HG03521 (cell line): ENCODE measurements around the gene CPAMD8.
"Not testable (repeated sequence)": the region's sequence is repeated elsewhere in the genome, so short reads cannot be mapped to it uniquely, and the experiment has no call there.

Experiments
- ATAC-seq: cut with Tn5 transposase; IDR thresholded peaks from one replicate; pipeline ENCODE4 v1.9.1; 2021; ENCODE audit warnings: mild to moderate bottlenecking, moderate library complexity; ENCODE audit not compliant: unreplicated experiment

Gene CPAMD8

DNA sequence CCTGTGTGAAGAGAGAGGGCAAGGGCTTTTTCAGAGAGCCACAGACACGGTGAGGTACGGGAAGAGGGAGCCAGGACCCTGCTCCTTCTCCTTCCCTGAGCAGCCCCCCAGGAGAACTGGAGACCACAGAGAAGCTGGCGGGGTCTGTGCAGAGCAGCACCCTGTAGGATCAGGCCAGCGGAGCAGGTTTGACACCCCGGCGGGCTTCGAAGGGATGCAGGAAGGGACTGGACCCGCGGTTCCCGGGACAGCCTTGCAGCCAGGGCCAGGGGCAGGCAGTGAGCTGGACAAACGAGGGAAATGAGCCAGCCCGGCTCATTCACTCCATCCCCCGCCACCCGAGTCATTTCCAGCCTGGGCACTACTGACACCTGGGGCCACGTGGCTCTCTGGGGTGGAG lies 22.2 kb downstream of the CPAMD8 start:
- no peak for ATAC-seq

DNA sequence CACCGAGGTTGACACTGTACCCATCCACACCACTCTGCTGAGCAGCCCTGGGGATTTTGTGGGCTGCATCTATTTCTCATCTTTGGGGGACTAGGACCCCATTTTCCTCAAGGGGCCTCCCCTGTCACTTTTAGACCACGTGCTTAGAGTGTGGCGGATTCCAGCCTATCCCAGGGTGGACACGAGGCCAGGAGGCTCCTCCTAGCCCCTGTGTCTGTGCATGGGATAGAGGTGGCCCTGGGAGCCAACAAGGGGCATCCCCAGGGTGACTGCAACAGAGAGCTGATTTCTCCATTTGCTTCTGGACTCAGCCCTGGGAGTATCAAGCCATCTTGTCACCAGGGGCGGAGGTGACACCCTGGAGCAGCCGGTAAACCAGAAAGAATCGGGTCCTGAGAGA lies 24.2 kb downstream of the CPAMD8 start:
- no peak for ATAC-seq

DNA sequence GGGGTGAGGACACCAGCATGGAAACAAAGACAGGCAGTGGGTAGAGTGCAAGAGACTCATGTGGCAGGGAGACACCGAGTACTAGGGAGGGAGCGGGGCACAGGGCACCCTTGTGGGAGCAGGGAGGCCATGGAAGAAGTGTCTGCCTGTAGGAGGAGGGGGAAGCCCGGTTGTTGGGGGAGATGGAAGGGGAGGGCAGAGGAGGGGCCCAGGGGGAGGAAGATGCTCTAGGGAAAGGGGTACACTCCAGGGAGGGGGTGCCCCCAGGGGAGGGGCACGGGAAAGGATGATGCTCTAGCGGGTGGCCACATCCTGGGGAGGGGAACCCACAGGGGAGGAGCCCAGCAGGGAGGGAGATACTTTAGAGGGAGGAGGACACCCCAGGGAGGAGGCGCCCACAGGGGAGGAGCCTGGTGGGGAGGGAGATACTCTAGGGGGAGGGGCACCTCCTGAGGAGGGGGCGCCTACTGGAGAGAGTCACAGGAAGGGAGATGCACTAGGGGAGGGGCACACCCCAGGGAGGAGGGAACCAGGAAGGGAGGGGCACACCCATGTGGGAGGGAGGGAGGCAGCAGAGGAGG lies 24.9 kb downstream of the CPAMD8 start:
- ATAC-seq, result no peak

DNA sequence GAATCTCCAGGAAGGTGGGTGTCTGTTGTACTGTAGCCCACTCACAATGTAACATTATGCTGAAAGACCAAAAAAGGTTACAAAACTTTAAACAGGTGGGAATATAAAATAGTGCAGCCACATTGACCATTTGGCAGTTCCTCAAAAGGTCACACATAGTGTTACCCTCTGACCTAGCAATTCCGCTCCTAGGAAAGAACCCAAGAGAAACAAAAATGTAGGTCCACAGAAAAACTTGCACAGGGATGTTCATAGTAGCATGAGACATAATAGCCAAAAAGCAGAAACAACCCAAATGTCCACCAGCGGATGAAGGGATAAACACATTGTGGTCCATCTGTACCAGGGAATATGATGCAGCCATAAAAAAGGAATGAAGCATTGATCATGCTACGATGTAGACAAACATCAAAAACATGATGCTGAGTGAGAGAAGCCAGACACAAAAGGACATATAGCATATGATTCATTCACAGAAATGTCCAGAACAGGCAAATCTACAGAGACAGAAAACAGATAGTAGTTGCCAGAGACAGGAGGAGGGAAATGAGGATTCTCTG lies 27.9 kb downstream of the CPAMD8 start:
- no peak for ATAC-seq

DNA sequence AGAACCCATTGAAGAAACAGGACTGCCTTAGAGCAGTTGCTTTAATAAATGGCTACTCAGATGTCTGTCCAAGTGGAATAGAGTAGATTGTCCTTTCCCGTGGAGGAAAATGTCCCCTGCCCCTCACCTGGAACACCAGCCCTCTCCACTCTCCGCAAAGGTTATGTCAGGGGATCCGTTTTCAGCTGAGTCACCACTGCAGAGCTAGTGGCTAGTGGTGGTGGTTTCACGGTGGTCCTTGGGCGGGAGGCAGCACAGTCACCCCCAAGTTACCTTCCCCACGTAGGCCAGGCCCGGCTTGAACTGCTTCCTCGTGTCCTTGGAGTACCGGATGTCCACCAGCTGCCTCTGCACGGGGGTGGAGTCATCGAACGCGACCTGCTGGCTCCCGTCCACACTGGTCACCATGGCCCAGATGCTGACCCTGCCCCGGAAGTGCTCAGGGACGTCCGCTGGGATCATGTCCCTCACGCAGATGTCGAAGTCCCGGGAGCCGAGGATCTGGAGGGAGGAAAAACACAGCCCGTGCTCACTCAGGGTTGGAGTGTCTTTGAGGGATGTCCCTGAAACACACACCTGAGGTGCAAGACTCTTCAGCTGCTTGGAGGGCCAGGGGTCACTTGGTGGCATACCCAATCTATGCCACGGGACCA lies 29.6 kb downstream of the CPAMD8 start:
- not testable (repeated sequence) for ATAC-seq

DNA sequence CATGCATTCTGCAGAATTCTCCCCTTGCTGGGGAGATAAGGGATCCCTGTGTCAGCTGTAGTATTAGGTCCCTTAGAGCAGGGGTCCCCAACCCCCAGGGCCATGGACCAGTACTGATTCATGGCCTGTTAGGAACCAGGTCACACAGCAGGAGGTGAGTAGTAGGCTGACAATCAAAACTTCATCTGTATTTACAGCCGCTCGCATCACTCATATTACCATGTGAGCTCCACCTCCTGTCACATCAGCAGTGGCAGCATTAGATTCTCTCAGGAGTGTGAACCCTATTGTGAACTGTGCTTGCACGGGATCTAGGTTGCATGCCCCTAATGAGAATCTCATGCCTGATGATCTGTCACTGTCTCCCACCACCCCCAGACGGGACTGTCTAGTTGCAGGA lies 37.9 kb downstream of the CPAMD8 start:
- ATAC-seq, result no peak

DNA sequence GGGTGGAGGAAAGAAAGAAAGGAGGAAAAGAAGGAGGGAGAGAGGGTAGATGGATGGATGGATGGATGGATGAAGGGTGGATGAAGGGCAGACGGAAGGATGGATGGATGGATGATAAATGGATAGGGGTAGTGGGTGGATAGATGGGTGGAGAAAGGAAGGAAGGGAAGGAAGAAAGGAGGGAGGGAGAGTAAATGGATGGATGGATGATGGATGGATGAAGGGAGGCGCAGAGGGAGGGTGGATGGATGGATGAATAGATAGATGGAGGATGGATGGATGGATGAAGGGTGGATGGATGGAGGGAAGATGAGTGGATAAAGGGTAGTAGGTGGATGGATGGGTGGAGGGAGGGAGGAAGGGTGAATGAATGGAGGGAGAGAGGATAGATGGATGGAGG lies 41.2 kb downstream of the CPAMD8 start:
- ATAC-seq, result no peak

DNA sequence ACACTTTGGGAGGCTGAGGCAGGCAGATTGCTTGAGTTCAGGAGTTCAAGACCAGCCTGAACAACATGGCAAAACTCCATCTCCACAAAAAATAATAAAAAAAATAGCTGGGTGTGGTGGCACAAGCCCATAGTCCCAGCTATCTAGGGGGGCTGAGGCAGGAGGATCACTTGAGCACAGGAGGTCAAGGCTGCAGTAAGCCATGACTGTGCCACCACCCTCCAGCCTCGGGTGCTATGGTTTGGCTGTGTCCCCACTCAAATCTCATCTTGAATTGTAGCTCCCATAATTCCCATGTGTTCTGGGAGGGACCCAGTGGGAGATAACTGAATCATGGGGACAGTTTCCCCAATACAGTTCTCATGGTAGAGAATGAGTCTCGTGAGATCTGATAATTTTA lies 44.0 kb downstream of the CPAMD8 start:
- not testable (repeated sequence) for ATAC-seq

DNA sequence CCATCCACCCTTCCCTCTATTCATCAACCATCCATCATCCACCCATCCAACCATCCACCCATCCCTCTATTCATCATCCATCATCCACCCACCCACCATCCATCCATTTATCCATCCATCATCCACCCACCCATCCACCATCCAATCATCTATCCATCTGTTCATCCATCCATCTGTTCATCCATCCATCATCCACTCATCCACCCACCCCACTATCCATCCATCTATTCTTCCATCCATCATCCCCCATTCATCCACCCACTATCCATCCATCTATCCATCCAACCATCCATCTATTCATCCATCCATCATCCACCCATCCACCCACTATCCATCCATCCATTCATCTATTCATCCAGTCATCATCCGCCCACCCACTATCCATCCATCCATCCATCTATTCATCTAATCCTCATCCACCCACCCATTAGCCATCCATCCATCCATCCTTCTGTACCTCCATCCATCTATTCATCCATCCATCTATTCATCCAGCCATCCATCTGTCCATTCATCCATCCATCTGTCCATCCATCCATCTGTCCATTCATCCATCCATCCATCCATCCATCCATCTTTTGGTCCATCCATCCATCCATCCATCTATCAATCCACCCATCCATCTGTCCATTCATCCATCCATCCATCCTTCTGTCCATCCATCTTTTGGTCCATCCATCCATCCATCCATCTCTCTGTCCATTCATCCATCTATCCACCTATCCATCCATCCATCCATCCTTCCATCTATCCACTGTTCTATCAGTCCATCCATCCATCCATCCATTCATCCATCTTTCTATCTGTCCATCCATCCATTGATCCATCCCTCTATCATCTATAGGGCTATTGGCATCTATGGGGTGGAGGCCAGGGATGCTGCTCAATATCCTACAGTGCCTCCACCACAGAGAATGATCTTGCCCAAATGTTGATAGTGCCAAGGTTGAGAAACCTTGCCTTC lies 47.5 kb downstream of the CPAMD8 start:
- ATAC-seq, result no peak

DNA sequence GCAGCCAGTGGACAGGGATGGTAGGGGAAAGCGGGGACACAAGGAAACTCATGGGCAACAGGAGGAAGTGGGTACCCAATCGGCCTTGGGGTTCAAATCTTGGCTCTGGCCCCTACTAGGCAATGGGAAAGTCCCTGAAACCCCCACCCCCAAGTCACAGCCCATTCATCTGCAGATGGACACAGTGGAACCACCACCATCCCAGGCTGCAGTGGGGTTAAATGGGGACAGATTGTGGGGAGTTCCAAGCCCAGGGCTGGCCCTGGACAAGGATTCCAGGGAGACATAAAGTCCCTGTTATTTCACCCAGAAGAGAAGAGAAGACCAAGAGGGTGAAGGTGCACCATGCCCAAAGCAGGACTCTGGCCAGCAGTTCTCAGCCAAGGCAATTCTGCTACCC lies 48.5 kb downstream of the CPAMD8 start:
- no peak for ATAC-seq

DNA sequence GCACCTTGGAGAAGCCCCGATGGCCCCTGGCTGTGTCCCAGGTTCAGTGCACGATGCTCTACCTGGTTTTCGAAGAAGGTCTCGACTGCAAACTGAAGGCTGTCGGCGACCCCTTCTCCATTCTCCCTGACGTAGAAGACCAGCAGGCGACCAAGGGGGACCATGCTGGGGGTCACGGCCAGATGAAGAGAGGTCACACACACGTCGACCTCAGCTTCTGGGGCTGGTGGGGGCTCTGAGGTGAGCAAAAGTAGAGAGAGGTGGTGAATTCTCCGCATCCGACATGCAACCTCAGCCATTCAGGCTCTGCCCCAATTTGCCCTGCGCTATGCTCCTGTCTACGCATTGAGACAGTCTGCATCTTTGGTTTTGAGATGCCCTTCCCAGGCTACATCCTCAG lies 49.3 kb downstream of the CPAMD8 start:
- no peak for ATAC-seq

DNA sequence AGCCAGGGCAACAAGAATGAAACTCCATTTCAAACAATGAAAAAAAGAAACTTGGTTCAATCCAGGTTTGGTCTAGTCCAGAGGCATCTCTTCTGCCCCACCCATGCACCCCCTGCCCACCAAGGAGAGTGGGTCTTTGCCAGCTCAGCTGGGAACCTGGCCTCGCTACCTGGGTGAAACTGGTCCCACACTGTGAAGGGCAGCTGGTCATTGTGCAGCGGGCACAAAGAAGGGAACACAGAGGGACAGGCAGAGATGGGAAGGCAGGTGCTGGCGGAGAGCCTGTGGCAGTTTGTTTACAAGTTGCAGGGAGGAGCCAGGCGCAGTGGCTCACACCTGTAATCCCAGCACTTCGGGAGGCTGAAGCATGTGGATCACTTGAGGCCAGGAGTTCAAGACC lies 50.2 kb downstream of the CPAMD8 start:
- ATAC-seq, result no peak

DNA sequence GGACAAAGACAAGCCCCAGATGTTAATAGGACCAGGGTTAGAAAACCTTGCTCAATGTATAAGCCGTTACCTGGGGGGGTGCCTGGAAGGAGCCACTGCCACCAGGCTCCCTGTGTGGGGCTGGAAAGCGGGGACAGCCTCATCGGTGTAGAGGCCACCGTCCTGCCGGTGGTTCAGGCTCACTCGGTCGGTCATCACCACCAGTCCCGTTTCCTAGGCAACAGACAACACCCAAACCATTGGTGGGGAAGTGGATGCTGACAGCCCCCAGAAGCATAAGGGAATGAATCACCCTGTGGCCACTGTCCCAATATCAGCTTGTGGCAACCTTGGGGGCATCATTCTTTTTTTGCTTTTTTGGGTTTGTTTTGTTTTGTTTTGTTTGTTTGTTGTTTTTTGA lies 55.8 kb downstream of the CPAMD8 start:
- ATAC-seq, result no peak

DNA sequence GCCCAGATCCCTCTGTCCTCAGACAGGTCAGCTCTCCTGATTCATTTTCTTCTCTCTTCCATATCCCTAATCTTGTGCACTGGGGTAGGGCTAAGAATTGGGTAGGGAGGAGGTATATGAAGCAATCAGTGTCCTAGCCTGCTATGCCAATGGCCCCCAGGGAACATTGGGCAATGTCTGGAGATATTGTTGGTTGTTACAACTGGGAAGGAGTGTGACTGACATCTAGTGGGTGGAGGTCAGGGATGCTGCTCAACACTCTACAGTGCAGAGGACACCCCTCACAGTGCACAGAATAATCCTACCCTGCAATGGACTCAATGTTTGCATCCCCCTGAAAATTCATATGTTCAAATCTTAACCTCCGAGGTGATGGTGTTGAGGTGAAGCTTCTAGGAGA lies 57.5 kb downstream of the CPAMD8 start:
- no peak for ATAC-seq

DNA sequence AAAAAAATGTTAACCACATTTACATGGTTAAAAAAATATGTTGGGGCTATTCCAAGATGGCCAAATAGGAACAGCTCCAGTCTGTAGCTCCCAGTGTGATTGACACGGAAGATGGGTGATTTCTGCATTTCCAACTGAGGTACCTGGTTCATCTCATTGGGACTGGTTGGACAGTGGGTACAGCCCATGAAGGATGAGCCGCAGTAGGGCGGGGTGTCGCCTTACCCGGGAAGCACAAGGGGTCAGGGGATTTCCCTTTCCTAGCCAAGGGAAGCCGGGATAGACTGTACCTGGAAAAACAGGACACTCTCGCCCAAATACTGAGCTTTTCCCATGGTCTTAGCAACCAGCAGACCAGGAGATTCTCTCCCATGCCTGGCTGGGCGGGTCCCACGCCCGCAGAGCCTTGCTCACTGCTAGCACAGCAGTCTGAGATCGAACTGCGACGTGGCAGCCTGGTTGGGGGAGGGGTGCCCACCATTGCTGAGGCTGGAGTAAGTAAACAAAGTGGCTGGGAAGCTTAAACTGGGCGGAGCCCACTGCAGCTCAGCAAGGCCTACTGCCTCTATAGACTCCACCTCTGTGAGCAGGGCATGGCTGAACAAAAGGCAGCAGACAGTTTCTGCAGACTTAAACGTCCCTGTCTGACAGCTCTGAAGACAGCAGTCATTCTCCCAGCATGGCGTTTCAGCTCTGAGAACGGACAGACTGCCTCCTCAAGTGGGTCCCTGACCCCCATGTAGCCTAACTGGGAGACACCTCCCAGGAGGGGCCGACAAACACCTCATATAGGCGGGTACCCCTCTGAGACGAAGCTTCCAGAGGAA lies 65.4 kb downstream of the CPAMD8 start:
- not testable (repeated sequence) for ATAC-seq

DNA sequence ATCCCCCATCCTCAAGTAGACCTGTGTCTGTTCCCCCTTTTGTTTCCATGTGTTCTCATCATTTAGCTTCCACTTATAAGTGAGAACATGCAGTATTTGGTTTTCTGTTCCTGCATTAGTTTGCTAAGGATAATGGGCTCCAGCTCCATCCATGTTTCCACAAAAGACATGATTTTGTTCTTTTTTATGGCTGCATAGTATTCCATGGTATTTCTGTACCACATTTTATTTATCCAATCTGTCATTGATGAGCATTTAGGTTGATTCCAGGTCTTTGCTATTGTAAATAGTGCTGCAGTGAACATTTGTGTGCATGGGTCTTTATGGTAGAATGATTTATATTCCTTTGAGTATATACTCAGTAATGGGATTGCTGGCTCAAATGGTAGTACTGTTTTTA lies 68.3 kb downstream of the CPAMD8 start:
- not testable (repeated sequence) for ATAC-seq

DNA sequence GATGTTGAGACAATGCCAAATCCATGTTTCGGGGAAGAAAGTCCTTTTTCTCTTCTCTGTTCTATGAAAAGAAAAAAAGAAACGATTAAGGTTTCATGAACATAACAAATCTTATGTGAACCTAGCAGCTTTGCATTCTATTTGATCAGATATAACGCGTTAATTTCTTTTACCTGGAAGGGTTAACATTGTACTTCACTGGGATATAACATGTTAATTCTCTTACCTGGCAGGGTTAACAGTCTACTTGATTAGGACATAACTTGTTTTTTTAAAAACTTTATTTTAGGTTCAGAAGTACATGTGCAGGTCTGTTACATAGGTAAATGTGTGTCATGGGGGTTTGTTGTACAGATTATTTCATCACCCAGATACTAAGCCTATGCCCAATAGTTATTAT lies 68.8 kb downstream of the CPAMD8 start:
- ATAC-seq, result no peak

DNA sequence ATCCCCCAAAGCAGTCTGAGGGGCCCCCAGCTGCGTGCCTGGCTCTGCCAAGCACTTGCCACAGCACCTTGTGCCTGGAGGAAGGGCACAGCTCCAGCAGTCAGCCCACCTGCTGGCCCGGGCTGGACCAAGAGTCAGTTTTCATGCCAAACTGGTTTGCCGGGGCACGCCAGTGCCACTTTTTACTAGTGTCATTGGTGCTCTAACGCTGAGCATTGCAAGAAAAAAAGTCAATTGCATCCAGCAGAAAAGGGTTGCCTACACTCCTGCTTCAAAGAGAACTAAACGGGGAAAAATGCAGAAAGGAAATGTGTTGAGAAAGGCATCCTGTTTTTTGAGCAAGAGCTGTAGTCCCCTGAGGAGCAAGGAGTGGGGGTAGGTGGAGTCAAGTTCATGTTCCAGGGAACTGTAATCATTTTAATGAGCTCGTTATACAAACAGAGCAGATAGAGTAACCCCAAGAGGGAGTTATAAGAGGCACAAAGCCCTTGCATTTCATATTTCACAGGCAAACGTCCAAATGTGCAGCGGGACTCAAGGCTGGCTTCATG lies 69.4 kb downstream of the CPAMD8 start:
- ATAC-seq, result no peak

DNA sequence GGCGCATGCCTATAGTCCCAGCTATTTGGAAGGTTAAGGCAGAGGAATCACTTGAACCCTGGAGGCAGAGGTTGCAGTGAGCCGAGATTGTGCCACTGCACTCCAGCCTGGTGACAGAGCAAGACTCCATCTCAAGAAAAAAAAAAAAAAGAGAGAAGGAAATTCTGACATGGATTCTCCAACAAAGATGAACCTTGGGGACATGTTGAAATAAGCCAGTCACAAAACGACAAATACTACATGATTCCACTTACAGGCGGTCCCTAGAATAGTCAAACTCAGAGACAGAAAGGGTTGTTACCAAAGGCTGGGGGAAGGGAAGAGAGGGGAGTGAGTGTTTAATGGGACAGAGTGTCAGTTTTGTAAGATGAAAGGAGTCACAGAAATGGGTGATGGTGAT lies 71.4 kb downstream of the CPAMD8 start:
- ATAC-seq, result no peak

DNA sequence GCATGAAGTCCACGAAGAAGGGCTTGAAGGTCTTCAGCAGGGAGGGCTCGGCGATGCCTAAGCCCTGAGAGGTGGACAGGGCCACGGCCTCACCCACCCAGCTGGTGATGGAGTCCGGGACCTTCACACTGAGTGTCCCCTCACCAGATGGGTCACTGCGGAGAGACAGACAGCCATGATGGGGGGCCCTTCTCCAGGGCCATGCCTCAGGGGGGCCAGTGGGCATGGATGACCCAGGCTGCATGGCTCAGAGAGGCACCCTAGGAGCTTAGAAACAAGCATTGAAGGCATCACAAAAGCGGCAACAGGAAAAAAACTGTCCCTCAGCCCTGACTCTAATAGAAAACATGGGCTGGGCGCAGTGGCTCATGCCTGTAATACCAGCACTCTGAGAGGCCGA lies 74.6 kb downstream of the CPAMD8 start:
- no peak for ATAC-seq
